DND-41 (cell line): ENCODE results near the gene FAM78A.

Source experiments
- ATAC-seq: fragments of 200-7000 bp; cut with Tn5 transposase; 3 replicates; pipeline ENCODE4 v1.9.1; 2021; ENCODE audit warnings: low read depth; ENCODE audit not compliant: insufficient read depth
- DNase-seq: peaks from one replicate; pipeline ENCODE4 v3.0.0-alpha.2; 2020
- H2AFZ ChIP-seq: 2 replicates; pipeline ENCODE4 v1.6.0; 2012; ENCODE audit warnings: low read depth, low read length
- H3K27ac ChIP-seq: 2 replicates; pipeline ENCODE4 v1.5.1; 2012; ENCODE audit warnings: low read length, inconsistent platforms
- H3K27me3 ChIP-seq: fragments of 200-600 bp; sonication (generic); 2 replicates; pipeline ENCODE4 v1.6.0; 2012; ENCODE audit warnings: low read length, mild to moderate bottlenecking, inconsistent platforms; ENCODE audit not compliant: insufficient read depth, poor library complexity
- H3K36me3 ChIP-seq: 2 replicates; pipeline ENCODE4 v1.5.1; 2012; ENCODE audit warnings: low read length, inconsistent platforms; ENCODE audit not compliant: insufficient read depth
- H3K4me1 ChIP-seq: 2 replicates; pipeline ENCODE4 v1.5.1; 2012; ENCODE audit warnings: mild to moderate bottlenecking, low read length; ENCODE audit not compliant: insufficient read depth
- H3K4me2 ChIP-seq: 2 replicates; pipeline ENCODE4 v1.6.0; 2012; ENCODE audit warnings: mild to moderate bottlenecking, moderate library complexity, low read length, inconsistent platforms; ENCODE audit not compliant: insufficient read depth
- H3K4me3 ChIP-seq, 2 experiments: fragments of 200-600 bp in 1 of 2; shearing (Covaris generic) in 1 of 2; 2 replicates each; pipeline ENCODE4 v1.5.1; 2012 to 2016; ENCODE audit warnings: inconsistent platforms in 2 of 2, low read length in 2 of 2, mild to moderate bottlenecking in 2 of 2, low read depth in 1 of 2, moderate library complexity in 1 of 2
- H3K79me2 ChIP-seq: 2 replicates; pipeline ENCODE4 v1.6.0; 2012; ENCODE audit warnings: low read length, inconsistent platforms; ENCODE audit not compliant: insufficient read depth
- H3K9ac ChIP-seq: 2 replicates; pipeline ENCODE4 v1.6.0; 2012; ENCODE audit warnings: low read depth, mild to moderate bottlenecking, inconsistent platforms, low read length, moderate library complexity
- H3K9me3 ChIP-seq: 2 replicates; pipeline ENCODE4 v1.5.1; 2012; ENCODE audit warnings: low read length, moderate library complexity, mild to moderate bottlenecking, inconsistent platforms; ENCODE audit not compliant: insufficient read depth, severe bottlenecking
- H4K20me1 ChIP-seq: 2 replicates; pipeline ENCODE4 v1.6.0; 2012; ENCODE audit warnings: low read length; ENCODE audit not compliant: insufficient read depth
- EZH2 ChIP-seq: IDR thresholded peaks from 3 replicates; pipeline ENCODE4 v1.6.1; 2012; ENCODE audit warnings: borderline replicate concordance, low read depth, mild to moderate bottlenecking, moderate library complexity, low read length, inconsistent platforms; ENCODE audit not compliant: severe bottlenecking
- TF ChIP-seq, protein P1 (sequence below): IDR thresholded peaks from 2 replicates; pipeline ENCODE4 v1.5.1; 2012; ENCODE audit warnings: borderline replicate concordance, low read length, moderate library complexity, mild to moderate bottlenecking; ENCODE audit not compliant: poor library complexity, severe bottlenecking; ENCODE audit errors: extremely low read depth

The FAM78A gene

DNA sequence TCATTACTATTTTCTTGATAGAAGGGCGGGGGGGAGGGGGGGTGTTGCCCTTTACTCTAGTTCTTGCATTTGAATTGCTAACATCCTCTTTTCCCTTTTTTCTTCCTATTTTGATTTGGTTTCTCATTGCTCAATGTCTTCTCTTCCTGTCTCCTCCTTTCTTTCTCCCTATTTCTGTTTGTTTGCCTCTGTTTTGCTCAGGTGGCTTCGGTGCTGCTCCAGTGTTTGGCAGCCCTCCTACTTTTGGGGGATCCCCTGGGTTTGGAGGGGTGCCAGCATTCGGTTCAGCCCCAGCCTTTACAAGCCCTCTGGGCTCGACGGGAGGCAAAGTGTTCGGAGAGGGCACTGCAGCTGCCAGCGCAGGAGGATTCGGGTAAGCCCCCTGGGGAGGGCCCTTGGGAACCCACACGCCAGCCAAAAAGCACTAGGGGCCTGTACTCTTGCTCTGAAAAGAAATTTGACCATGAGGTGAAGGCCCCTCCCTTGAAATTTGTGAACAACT, 48.3 kb downstream of the FAM78A start:
- H3K9me3 ChIP-seq, result no peaks in the 10 kb centered on the region
- DNase-seq, result no peak
- H3K9ac ChIP-seq, result no peak overlapping the region
- H3K4me2 ChIP-seq, result no peak overlapping the region
- H3K79me2 ChIP-seq, result no peaks in the 10 kb centered on the region
- H3K4me3 ChIP-seq, result no peak overlapping the region
- H2AFZ ChIP-seq, result no peak overlapping the region
- ATAC-seq, result no peak
- TF ChIP-seq, protein P1, sequence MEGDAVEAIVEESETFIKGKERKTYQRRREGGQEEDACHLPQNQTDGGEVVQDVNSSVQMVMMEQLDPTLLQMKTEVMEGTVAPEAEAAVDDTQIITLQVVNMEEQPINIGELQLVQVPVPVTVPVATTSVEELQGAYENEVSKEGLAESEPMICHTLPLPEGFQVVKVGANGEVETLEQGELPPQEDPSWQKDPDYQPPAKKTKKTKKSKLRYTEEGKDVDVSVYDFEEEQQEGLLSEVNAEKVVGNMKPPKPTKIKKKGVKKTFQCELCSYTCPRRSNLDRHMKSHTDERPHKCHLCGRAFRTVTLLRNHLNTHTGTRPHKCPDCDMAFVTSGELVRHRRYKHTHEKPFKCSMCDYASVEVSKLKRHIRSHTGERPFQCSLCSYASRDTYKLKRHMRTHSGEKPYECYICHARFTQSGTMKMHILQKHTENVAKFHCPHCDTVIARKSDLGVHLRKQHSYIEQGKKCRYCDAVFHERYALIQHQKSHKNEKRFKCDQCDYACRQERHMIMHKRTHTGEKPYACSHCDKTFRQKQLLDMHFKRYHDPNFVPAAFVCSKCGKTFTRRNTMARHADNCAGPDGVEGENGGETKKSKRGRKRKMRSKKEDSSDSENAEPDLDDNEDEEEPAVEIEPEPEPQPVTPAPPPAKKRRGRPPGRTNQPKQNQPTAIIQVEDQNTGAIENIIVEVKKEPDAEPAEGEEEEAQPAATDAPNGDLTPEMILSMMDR, result no peak
- no peak for TF ChIP-seq EZH2
- no peaks in the 10 kb centered on the region for H3K27me3 ChIP-seq
- H3K36me3 ChIP-seq, result peaks cover 63% of the 10 kb centered on the region
- H3K27ac ChIP-seq, result no peak overlapping the region
- H4K20me1 ChIP-seq, result no peaks in the 10 kb centered on the region
- no peaks in the 10 kb centered on the region for H3K4me1 ChIP-seq

DNA sequence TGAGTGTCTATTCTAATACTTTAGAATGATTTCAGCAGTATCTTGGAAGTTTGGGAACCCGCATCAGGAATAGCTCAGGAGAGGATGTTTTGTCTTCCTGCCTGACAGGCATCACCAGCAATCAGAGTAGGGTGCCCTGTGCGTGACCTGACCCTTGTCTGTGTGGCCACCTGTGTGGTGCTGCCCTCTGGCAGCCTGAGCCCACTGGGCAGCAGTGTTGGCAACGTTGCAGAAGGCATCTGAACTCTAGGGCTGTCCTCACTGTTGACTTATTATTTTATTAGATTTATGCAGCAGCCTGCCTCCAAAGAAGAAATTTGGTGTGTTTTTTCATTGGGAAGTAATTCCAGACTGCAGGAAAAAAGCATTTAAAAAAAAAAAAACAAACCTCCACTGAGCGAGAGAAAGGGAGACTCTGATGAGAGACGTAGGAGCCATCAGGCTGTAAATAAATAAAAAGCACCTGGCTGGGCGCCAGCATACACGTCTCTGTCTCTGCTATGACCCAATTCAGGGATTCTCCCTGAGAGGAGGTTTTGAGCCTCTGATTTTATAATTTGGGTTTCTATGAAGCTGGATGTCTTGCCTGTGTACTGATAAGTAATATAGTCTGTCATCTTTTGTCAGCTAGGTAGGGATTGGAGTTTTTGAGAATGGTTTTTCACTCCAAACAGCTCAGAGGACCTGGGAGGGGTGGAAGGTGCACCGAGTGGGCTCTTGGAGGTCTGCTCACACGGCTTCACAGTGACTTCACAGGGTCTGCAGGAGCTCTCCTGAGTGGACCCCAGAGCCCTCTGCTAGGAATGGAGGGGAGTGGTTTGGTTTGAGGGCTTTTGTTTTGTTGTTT, 49.0 kb downstream of the FAM78A start:
- TF ChIP-seq, protein P1, result no peak
- TF ChIP-seq EZH2, result no peak
- Histone ChIP-seq H3K27ac (no peak overlapping the region), H3K4me1 (no peaks in the 10 kb centered on the region), H3K36me3 (peaks cover 61% of the 10 kb centered on the region), H3K27me3 (no peaks in the 10 kb centered on the region), H3K4me3 (no peak overlapping the region), H3K79me2 (no peaks in the 10 kb centered on the region), H3K9ac (no peak overlapping the region), H4K20me1 (no peaks in the 10 kb centered on the region), H3K4me2 (no peak overlapping the region), H2AFZ (no peak overlapping the region), H3K9me3 (no peaks in the 10 kb centered on the region)
- ATAC-seq (no peak), DNase-seq (no peak)

DNA sequence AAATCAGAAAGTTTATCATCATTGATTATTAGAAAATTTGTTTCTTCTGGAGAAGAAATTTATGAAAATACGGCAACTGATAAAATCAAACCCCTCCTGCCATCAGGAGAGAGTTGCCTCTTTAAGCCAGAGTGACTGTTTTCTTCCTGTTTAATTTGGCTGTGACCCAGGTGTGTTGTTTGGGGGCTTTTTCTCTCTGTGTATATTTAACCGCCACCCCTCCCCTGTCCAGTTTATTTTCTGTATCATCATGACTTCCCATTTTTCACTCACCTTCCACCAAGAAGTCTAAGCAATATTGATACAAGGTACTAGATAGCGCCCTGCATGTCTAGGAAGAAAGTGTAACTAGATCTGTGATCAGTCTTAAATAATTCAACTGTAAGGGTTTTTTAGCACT, 50.1 kb downstream of the FAM78A start:
- TF ChIP-seq, protein P1, result no peak
- TF ChIP-seq EZH2, result no peak
- H3K27ac ChIP-seq, result no peak overlapping the region
- H4K20me1 ChIP-seq, result no peaks in the 10 kb centered on the region
- peaks cover 50% of the 10 kb centered on the region for H3K36me3 ChIP-seq
- no peaks in the 10 kb centered on the region for H3K4me1 ChIP-seq
- H3K9ac ChIP-seq, result no peak overlapping the region
- no peak overlapping the region for H3K4me3 ChIP-seq
- no peaks in the 10 kb centered on the region for H3K79me2 ChIP-seq
- no peak overlapping the region for H3K4me2 ChIP-seq
- no peaks in the 10 kb centered on the region for H3K27me3 ChIP-seq
- DNase-seq, result no peak
- ATAC-seq, result no peak
- H3K9me3 ChIP-seq, result no peaks in the 10 kb centered on the region
- no peak overlapping the region for H2AFZ ChIP-seq
